IMR-90 (cell line): ENCODE data around the gene IGFBP6.

Experiments
- BHLHE40 ChIP-seq: fragments of 150-350 bp; IDR thresholded peaks from 2 replicates; pipeline ENCODE4 v1.6.1; 2016; ENCODE audit warnings: mild to moderate bottlenecking, low read depth, low read length
- CEBPB ChIP-seq: IDR thresholded peaks from 2 replicates; pipeline ENCODE4 v1.6.1; 2012; ENCODE audit warnings: low read depth, low read length, improper control_type of control experiment
- CHD1 ChIP-seq: IDR thresholded peaks from 2 replicates; pipeline ENCODE4 v1.6.1; 2012; ENCODE audit warnings: low read depth, low read length, improper control_type of control experiment
- FOS ChIP-seq: fragments of 150-350 bp; IDR thresholded peaks from 2 replicates; pipeline ENCODE4 v1.6.1; 2016; ENCODE audit warnings: low read depth, low read length
- MAFK ChIP-seq: IDR thresholded peaks from 2 replicates; pipeline ENCODE4 v1.6.1; 2012; ENCODE audit warnings: low read depth, low read length, improper control_type of control experiment
- POLR2A ChIP-seq: IDR thresholded peaks from 2 replicates; pipeline ENCODE4 v1.6.1; 2012; ENCODE audit warnings: mild to moderate bottlenecking, low read depth, low read length
- RAD21 ChIP-seq: IDR thresholded peaks from 2 replicates; pipeline ENCODE4 v1.6.1; 2012; ENCODE audit warnings: low read length, improper control_type of control experiment
- RCOR1 ChIP-seq: IDR thresholded peaks from 2 replicates; pipeline ENCODE4 v1.6.1; 2012; ENCODE audit warnings: mild to moderate bottlenecking, low read length, improper control_type of control experiment; ENCODE audit not compliant: insufficient replicate concordance
- TF ChIP-seq, protein P1 (sequence below): conservative IDR thresholded peaks from 2 replicates; pipeline ENCODE4 v1.5.1; 2012; ENCODE audit warnings: mild to moderate bottlenecking, low read depth, low read length, improper control_type of control experiment
- TF ChIP-seq, protein P2 (sequence below): fragments of 150-350 bp; IDR thresholded peaks from 2 replicates; pipeline ENCODE4 v1.6.1; 2016; ENCODE audit warnings: low read depth, mild to moderate bottlenecking, low read length, moderate library complexity, borderline replicate concordance
- TF ChIP-seq, protein P3 (sequence below): fragments of 150-350 bp; IDR thresholded peaks from 2 replicates; pipeline ENCODE4 v1.6.1; 2017; ENCODE audit warnings: mild to moderate bottlenecking, antibody characterized with exemption, low read length, low read depth

DNA sequence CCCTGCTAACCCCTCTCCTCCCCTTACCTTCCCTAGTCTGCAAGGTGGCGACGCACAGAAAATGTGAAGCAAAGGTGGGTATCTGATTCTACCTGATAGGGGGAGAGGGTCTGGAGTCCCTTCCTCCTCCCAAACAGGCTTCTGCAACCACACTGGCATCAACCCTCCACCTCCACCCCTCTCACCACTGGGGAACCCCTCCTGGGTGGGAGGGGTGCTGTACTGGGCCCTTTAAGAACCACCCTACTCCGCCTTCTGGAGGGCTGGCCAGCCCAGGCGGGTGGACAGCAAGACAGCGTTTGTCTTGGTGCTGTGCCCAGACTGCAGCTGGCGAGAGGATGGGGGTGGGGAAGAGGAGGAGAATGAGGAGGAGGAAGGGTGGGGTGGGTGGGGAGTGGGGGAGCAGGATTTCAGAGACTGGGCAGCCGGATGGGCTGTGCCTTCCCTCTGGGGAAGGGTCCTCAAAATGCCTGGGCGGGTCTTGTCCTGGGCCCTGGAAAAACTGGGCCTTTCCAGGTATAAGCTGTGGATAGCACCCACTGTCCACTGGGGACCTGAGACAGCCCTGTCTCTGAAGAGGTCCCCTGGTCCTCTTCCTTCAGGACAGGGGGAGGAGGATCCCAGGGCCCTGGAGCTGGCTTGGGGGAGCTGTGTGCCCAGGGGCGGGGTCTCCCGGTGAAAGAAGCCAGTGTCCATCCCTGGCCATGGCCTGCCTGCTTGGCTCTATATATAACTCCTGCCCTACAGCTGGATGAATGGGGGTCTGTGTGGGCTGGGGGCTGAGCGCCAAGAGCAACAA lies 44.8 kb upstream of the IGFBP6 start:
- TF ChIP-seq RAD21 (no peak), POLR2A (no peak), MAFK (no peak), CEBPB (no peak), BHLHE40 (no peak), FOS (no peak), CHD1 (no peak), RCOR1 (no peak)
- TF ChIP-seq, protein P1, sequence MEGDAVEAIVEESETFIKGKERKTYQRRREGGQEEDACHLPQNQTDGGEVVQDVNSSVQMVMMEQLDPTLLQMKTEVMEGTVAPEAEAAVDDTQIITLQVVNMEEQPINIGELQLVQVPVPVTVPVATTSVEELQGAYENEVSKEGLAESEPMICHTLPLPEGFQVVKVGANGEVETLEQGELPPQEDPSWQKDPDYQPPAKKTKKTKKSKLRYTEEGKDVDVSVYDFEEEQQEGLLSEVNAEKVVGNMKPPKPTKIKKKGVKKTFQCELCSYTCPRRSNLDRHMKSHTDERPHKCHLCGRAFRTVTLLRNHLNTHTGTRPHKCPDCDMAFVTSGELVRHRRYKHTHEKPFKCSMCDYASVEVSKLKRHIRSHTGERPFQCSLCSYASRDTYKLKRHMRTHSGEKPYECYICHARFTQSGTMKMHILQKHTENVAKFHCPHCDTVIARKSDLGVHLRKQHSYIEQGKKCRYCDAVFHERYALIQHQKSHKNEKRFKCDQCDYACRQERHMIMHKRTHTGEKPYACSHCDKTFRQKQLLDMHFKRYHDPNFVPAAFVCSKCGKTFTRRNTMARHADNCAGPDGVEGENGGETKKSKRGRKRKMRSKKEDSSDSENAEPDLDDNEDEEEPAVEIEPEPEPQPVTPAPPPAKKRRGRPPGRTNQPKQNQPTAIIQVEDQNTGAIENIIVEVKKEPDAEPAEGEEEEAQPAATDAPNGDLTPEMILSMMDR: no peak
- TF ChIP-seq, protein P2, sequence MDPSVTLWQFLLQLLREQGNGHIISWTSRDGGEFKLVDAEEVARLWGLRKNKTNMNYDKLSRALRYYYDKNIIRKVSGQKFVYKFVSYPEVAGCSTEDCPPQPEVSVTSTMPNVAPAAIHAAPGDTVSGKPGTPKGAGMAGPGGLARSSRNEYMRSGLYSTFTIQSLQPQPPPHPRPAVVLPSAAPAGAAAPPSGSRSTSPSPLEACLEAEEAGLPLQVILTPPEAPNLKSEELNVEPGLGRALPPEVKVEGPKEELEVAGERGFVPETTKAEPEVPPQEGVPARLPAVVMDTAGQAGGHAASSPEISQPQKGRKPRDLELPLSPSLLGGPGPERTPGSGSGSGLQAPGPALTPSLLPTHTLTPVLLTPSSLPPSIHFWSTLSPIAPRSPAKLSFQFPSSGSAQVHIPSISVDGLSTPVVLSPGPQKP: no peak
- TF ChIP-seq, protein P3, sequence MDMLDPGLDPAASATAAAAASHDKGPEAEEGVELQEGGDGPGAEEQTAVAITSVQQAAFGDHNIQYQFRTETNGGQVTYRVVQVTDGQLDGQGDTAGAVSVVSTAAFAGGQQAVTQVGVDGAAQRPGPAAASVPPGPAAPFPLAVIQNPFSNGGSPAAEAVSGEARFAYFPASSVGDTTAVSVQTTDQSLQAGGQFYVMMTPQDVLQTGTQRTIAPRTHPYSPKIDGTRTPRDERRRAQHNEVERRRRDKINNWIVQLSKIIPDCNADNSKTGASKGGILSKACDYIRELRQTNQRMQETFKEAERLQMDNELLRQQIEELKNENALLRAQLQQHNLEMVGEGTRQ: no peak
